Embryonic facial prominence (tissue), 1 donor: ENCODE measurements around the gene AKR1B15.

ENCODE experiments used
- DNase-seq: peaks from one replicate; pipeline ENCODE4 v3.0.0-alpha.2; 2016; ENCODE audit errors: extremely low spot score

AKR1B15 gene

DNA sequence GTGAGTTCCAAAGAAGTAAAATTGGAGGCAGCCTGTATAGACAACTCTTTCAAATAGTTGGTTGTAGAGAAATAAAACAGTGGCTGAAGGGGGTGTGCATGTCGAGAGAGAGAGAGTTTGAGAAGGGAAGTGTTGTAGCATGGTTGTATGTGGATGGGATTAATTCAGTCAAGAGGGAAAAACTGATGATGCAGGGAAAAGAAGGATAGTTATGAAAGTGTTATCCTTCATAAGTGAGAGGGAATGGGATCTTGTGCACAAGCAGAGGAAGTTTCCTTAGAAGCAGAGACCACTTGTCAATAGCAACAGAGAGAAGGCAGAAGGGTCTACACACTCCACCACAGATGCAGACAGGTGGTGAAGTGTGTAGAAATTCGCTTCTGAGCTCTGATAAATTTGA is 67.7 kb downstream of the AKR1B15 start:
- no peak for DNase-seq

DNA sequence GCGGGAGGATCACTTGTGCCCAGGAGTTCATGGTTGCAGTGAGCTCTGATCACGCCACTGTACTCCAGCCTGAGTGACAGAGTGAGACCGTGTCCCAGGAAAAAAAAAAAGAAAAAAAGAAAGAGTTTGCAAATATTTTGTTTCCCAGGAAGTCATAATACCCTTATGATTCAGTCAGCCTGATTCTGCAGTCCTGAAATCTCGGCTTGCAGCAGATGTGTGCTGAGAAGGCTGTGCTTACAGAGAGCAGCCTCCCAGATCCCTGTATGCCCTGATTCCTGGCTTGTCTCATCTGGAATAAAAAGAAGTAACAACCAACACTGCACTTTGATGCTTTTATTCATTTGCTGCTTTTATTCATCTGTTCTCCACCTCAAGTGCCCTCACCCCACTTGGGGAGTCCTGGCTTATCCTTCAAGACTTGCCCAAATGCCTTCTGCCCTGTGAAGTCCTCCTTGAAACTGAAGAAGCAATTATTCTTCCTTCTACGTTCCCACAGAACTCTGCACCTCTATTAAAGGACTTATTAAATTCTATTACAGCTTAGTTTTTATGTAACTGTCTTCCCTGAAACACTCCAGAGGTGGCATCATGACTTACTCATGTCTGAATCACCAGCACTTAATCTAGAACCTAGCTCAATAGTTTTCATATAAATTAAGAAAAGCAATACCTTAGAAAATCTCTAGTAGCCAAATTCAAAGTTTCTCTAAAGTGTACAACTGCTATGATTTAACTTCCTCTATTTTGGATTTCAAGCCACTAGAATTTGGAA is 70.0 kb downstream of the AKR1B15 start:
- DNase-seq, result no peak

DNA sequence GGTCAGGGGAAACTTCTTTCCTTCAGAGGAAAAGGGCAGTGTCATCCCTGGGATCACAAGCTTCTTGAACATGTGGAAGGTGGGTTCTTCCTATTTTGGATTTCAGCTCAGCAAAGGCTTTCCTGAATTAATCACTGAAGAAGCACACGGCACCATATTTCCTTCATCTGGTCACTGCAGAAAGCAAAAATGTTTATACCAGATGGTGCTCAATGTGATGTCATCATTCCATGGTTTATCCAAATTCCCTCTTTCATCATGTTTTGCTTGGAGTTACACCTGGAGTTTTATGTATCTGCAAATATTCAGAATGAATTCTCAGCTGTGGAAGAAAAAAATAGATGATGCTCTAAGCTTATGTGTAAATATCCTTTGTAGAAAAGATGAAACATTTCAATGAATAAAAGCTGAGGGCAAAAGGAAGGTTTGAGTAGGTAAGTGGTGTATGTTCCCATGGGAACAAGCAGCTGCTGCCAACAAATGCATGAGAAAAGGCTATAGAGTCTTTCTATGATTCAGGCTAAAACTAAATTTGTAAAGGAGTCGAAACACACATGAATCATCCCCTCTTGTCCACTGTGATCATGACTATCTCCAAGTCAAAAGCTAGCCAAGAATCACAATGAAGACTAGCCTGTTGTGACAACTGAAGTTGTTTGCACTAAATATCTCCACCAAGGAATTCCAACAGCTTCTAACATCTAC is 70.9 kb downstream of the AKR1B15 start:
- DNase-seq, result no peak

DNA sequence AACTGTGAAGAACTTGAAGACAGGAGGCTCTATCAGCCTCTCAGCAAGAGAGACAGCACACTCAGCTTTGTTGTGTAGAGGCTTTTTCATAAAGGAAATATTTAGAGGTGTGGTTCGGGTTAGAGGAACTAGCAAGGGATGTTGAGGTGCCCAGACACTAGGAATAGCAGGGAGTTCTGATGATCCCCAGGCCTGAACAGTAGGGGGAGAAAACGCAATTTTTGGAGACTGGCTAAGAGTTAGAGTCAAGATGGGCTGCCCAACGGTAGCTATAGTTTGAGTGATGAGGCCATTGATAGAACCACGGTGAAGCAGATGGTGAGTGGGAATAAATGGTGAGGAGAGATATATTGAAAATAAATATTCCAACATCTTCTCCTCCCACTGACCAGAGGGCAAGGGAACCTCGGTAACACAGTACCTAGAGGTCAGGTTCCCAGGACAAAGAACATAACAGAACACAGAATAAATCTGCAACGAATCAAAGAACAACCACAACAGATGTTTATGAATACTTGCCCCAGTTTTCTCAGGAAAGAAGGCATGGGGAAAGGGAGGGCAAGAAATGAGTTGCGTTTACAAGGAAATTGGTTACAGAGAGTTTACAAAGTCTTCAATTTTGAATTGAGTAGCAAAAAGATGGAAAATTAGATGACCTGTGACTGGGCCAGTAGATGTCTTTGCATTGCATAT is 73.5 kb downstream of the AKR1B15 start:
- no peak for DNase-seq

DNA sequence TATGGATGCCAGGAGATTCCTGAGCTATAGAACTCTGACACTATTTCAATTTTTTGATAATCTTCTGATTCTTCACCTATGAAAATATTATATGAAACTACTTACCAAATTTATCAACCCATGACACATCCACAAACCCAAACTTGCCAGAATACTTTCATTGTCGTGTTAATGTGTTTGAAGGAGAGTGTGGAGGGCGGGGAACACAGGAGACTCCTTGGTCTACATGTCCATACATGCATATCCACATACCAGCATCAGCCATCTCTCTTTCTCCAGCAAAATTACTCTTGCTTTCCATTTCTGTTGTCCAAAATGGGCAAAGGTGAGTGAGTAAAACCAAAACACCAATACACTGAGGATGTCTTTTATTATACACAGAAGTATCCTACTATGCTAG is 74.3 kb downstream of the AKR1B15 start:
- DNase-seq, result no peak

DNA sequence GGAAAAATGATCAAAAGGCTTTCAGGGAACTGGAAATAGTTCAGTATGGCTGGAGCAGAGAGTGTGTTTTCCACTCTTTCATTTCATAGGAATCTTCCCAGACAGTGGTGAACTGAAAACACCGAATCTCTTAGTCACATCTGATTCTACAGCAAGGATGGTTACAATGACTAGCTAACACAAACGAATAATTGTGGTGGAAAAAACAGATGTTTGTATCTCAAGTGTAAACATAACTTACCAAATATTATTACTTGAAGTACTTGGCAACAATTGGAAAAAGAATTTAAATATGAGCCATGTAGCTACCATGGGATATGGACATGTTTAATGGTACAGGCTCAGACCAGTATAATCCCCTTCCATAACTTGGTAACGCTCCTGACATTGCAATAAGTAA is 76.6 kb downstream of the AKR1B15 start:
- DNase-seq, result no peak

DNA sequence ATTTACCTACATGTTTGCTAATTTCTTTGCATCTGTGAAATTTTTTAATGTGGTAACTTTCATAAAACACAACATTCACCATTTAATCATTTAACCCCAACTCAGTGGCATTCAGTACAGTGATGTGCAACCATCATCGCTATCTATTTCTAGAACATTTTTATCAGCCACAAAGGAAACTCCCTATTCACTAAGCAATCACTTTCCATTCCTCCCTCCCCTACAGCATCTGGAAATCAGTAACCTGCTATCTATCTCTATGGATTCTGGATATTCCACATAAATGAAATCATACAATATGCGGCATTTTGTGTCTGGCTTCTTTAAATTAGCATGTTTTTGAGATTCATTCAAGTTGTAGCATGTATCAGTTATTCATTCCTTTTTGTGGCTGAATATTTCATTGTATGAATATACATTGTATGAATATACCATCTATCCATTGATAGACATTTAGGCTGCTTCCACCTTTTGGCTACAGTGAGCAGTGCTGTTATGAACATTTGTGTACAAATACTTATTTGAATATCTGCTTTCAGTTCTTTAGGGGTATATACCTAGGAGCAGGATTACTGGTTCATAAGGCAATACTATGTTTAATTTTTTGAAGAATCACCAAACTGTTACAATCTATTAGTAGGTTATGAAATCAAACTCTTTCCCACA is 78.3 kb downstream of the AKR1B15 start:
- DNase-seq, result no peak

DNA sequence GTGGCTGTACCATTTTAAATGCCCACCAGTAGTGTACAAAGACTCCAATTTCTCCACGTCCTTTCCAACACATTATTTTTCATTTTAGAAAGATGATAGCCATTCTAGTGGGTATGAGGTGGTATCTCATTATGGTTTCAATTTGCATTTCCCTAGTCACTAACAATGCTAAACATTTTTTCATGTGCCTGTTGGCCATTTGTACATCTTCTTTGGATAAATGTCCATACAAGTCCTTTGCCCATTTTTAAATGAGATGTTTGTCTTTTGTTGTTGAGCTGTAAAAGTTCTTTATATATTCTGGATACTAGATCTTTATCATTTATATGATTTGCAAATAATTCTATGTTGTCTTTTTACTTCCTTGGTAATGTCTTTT is 78.9 kb downstream of the AKR1B15 start:
- DNase-seq, result no peak

DNA sequence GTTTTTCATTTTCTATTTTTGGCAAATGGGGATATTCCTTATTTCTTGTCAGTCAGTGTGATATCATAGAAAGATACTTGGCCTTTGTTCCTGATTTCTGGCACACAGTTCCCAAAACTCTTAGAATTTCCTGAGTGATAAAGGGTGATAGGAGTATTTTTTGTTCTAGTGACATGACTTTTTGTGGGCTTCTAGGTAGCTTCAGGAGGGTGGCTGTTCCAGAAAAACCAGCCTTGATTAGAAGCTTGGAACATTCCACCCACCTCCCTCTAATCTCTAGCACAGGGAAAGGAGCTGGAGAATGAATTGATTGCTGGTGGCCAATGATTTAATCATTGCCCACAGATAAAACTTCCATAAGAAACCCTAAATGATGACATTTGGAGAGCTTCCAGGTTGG is 80.5 kb downstream of the AKR1B15 start:
- no peak for DNase-seq
